ENCODE results near the gene SLC25A13.
"Not testable (repeated sequence)": the region's sequence is repeated elsewhere in the genome, so short reads cannot be mapped to it uniquely, and the experiment has no call there.

Gene SLC25A13

GRCh38 chr7:96331775-96332174 is 9.9 kb upstream of the SLC25A13 start:
- TF ChIP-seq CTCF (IDR thresholded peaks at IDR 0.05; ENCODE audit: insufficient read depth, missing control alignments): no peak
- FAIRE-seq: no peak
- DNase-seq (ENCODE audit: insufficient read length, low spot score): no peak

GRCh38 chr7:96331233-96331632 is 9.3 kb upstream of the SLC25A13 start:
- no peak for TF ChIP-seq CTCF (IDR thresholded peaks at IDR 0.05; ENCODE audit: insufficient read depth, missing control alignments)
- FAIRE-seq (no peak), DNase-seq (ENCODE audit: insufficient read length, low spot score) (no peak)

- TF ChIP-seq CTCF (IDR thresholded peaks at IDR 0.05; ENCODE audit: insufficient read depth, missing control alignments): no peak
- DNase-seq (ENCODE audit: insufficient read length, low spot score) (no peak), FAIRE-seq (no peak)
These were observed 8.3 kb upstream of the SLC25A13 start for GRCh38 chr7:96330193-96330592.

- FAIRE-seq: no peak
- no peak for TF ChIP-seq CTCF (IDR thresholded peaks at IDR 0.05; ENCODE audit: insufficient read depth, missing control alignments)
- no peak for DNase-seq (ENCODE audit: insufficient read length, low spot score)
These were observed 7.3 kb upstream of the SLC25A13 start for GRCh38 chr7:96329241-96329640.

GRCh38 chr7:96328016-96328415 is 6.1 kb upstream of the SLC25A13 start:
- FAIRE-seq (no peak), DNase-seq (ENCODE audit: insufficient read length, low spot score) (no peak)
- TF ChIP-seq CTCF (IDR thresholded peaks at IDR 0.05; ENCODE audit: insufficient read depth, missing control alignments): no peak

- FAIRE-seq: no peak
- no peak for TF ChIP-seq CTCF (IDR thresholded peaks at IDR 0.05; ENCODE audit: insufficient read depth, missing control alignments)
- DNase-seq (ENCODE audit: insufficient read length, low spot score): no peak
These were observed 5.5 kb upstream of the SLC25A13 start for GRCh38 chr7:96327429-96327828.

GRCh38 chr7:96326752-96327151 is 4.9 kb upstream of the SLC25A13 start:
- FAIRE-seq; DNase-seq (ENCODE audit: insufficient read length, low spot score): not testable (repeated sequence)

- no peak for FAIRE-seq
- no peak for TF ChIP-seq CTCF (IDR thresholded peaks at IDR 0.05; ENCODE audit: insufficient read depth, missing control alignments)
These were observed 1.1 kb upstream of the SLC25A13 start for GRCh38 chr7:96322847-96323461.

More at GRCh38 chr7:96322847-96323461, 1.1 kb upstream of the SLC25A13 start:
- no peak for DNase-seq (ENCODE audit: insufficient read length, low spot score)

All from D721Med (cell line).